Activated T-cell treated with anti-CD3 and anti-CD28 coated beads, Interleukin-2, amount 50 U/mL, for 48 hours (primary cell): ENCODE data around the gene FAM3B.

Source experiments
- DNase-seq, 2 experiments: peaks; one replicate each; pipeline ENCODE4 v3.0.0-alpha.2; 2020

Gene FAM3B

GRCh38 chr21:41369105-41369919 is 52.7 kb downstream of the FAM3B start:
- DNase-seq: peak; percentile 64

DNA sequence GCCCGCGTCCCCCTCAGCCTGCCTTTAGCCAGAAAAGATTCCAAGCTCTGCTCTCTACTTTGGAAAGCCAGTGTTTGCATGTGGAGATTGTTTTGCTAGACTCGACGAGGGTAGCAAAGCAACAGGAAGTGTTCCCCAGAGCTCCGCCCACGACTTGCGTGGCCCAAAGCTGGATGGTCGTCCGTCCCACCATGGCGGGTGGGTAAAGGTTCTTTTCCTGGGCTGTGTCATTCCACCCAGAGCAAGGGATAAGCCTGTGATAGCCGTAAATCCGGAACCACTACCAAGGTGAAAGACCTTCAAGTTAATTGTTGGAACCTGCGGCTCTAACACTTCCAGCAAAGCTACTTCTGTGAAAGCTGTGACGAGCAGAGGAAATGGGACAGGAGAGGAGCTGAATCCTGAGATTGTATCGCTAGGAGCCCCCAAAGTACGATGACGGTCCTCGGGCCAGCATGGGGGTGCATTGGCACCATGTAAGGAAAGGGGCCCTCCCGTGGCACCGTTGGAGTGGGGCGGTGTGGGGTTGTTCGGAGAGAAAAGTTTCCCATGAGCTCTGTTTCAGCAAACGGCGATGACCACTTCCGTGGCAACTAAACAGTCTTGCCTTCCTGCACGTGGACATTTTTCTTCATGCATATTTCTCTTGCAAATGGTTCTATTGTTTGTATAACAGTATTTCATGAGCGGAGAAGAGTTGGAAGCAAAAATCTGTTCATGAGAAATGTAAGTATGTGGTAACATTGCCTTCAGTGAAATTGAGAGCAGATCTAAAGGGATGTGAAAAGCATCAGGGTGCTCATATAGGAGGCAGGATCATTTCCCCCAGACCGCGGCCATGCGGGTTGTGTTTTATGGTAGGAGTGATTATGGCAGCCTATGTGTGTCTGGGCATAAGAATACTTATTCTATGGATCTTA is 53.6 kb downstream of the FAM3B start:
- DNase-seq: peak in 1 of 2 experiments; percentile 45

DNA sequence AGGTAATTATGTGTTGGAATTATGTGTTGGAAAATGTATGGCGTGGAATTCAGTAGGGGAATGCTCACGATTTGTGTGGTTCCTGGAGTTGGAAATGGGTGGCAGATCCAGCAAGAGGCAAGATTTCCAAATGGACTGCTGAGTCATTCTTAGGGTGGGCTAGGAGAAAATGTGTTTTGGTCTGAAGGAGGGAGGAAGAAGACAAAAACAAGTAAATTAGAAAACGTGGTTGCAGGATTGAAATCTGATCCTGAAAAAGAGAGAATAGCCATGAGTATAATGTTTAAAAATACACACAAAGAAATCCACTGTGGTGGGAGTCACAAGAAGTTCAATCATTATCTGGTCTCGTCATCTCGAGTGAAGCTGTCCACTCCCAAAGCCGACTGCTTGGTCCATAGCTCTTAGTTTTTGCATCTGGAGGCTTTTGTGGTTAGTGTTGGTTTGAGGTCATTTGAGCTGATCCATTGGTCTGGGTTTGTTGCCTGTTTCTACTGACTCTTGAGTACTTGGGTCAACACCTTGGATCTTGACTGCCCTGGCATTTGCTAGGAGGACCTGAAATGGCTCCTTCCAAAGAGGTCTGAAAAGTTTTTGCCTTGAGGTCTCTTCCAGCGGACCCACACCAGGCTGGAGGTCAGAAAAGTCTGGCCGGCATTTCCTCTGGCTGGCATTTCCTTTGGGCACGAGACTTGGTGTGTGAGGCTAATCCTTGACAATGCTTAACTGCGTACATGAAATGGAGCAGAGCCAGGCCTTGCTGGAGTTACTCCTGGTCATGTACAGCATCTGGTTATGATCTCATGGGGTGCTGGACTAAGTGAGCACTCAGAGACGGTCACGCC is 54.5 kb downstream of the FAM3B start:
- DNase-seq: no peak

DNA sequence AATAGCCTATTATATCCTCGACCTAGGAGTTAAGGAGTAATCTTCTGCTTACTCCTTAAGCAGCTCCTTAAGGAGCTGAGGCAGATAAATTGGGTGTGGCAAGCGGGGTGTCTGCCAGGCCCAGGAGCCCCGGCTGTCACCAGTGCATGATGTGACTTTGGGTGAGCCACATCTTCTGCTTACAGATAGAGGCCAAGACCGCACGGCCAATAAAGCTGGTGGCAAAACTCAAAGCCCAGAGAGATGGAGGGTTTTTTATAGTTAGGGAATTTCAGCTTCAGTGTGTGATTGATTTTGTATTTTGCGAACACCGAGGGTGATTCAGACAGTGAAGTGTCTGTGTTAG is 55.1 kb downstream of the FAM3B start:
- DNase-seq: no peak

GRCh38 chr21:41373253-41373652 is 56.7 kb downstream of the FAM3B start:
- DNase-seq: no peak

GRCh38 chr21:41373763-41374162 is 57.2 kb downstream of the FAM3B start:
- DNase-seq: no peak

GRCh38 chr21:41374177-41374712 is 57.6 kb downstream of the FAM3B start:
- no peak for DNase-seq

- DNase-seq: peak in 1 of 2 experiments; percentile 55
Observed at GRCh38 chr21:41374867-41375533, 58.4 kb downstream of the FAM3B start.

DNA sequence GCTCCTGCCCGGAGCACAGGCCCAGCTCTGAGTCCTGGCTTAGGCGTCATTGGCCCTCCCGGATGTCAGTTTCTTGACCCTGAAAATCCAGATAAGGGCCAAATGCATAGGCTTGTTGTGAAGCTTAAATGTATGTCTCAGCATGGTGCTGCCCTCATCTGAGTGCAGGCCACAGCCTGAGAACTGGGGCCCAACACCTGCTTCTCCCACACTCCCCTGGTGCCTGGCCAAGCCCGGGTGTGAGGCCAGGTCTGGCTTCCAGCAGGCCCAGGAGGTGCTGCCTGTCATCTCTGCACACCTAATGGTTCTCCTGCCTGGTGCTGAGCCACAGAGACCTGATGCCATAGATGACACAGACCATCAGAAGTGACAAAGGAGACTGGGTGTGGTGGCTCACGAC is 59.3 kb downstream of the FAM3B start:
- DNase-seq: no peak

DNA sequence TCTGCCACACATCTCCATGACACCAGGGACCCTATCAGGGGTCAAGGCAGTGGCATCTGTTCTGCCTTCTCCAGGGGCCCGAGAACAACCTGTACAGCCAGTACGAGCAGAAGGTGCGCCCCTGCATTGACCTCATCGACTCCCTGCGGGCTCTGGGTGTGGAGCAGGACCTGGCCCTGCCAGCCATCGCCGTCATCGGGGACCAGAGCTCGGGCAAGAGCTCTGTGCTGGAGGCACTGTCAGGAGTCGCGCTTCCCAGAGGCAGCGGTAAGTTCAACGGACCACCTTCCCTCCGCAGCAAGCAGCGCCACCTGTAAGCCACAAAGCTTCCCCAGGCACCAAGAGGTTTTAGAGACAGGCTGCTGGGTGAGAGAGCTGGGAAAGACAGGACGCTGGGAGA is 61.1 kb downstream of the FAM3B start:
- no peak for DNase-seq

GRCh38 chr21:41378849-41379248 is 62.2 kb downstream of the FAM3B start:
- DNase-seq: no peak

GRCh38 chr21:41379901-41380300 is 63.3 kb downstream of the FAM3B start:
- DNase-seq: no peak

DNA sequence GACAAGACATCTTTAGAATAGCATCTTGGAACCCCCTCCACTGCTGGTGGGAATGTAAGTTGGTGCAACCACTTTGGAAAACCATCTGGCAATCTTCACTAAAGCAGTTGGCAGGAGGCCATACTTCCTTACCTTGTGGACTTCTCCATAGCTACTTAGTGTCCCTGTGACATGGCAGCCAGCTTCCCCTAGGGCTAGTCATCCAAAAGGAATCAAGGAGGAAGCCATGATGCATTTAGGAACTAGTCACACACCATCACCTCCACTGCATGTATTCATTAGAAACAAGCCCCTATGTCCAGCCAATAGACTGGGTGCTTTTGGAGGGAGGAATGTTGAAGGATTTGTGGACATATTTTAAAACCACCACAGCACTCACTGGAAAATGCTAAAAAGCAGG is 65.1 kb downstream of the FAM3B start:
- no peak for DNase-seq

- DNase-seq: no peak
Observed at GRCh38 chr21:41387042-41387819, 70.6 kb downstream of the FAM3B start.

DNA sequence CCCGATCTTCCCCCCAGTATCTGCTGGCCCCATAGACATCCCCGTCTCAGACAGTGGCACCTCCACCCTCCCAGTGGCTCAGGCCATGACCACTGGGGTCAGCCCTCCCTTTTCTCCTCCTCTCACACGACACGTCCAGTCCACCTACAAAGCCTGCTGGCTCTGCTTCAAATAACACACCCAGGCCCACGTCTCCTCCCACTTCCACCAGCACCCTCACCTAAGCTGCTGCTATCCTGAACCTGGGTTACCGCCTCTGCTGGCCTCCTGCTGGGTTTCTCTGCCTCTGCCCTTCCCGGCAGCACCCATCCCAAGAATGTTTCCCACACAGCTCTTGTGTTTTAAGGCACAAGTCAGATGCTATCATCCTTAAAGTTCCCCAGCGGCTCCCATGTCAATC is 71.2 kb downstream of the FAM3B start:
- no peak for DNase-seq

- no peak for DNase-seq
Observed at GRCh38 chr21:41388259-41388658, 71.7 kb downstream of the FAM3B start.

- no peak for DNase-seq
Observed at GRCh38 chr21:41390043-41390639, 73.5 kb downstream of the FAM3B start.

GRCh38 chr21:41393876-41394465 is 77.4 kb downstream of the FAM3B start:
- DNase-seq: peak in 1 of 2 experiments; percentile 7

GRCh38 chr21:41396558-41397075 is 80.0 kb downstream of the FAM3B start:
- DNase-seq: peak in 1 of 2 experiments; percentile 5

- DNase-seq: peak in 1 of 2 experiments; percentile 4
Observed at GRCh38 chr21:41397471-41397891, 80.9 kb downstream of the FAM3B start.
